CD8-positive, alpha-beta memory T cell (primary cell): ENCODE data around the gene THAP5. TPM values are rescaled to one million over a fixed set of nuclear protein-coding genes. Genes with fewer than 3 reads are reported as not detected.
"Not testable (repeated sequence)": the region's sequence is repeated elsewhere in the genome, so short reads cannot be mapped to it uniquely, and the experiment has no call there.

Source experiments
- CTCF ChIA-PET: fragments of 350-600 bp; sonication (Branson Sonifier 250); formaldehyde crosslinking; loops from one replicate; lab custom pipeline; 2021; ENCODE audit warnings: antibody characterized with exemption; lab: Charles Lee
- POLR2A ChIA-PET: fragments of 350-600 bp; sonication (Branson Sonifier 250); formaldehyde crosslinking; loops from one replicate; lab custom pipeline; 2021; ENCODE audit warnings: antibody characterized with exemption; lab: Charles Lee
- DNase-seq, 5 donors: peaks; one replicate each; pipeline versions ENCODE4 v3.0.0 to v3.0.0-alpha.2; 2020 to 2022; ENCODE audit warnings: mixed read lengths in 1 of 5
- H3K27ac ChIP-seq: one replicate; pipeline ENCODE4 v1.7.0; 2013; ENCODE audit warnings: low read depth, mild to moderate bottlenecking, low read length, moderate library complexity
- H3K27me3 ChIP-seq: 2 replicates; pipeline ENCODE4 v1.7.0; 2013; ENCODE audit warnings: low read length, mild to moderate bottlenecking; ENCODE audit not compliant: insufficient read depth, poor library complexity, severe bottlenecking
- H3K36me3 ChIP-seq: 2 replicates; pipeline ENCODE4 v1.7.0; 2013; ENCODE audit warnings: mild to moderate bottlenecking, low read length, moderate library complexity; ENCODE audit not compliant: insufficient read depth
- H3K4me1 ChIP-seq: 2 replicates; pipeline ENCODE4 v1.7.0; 2013; ENCODE audit warnings: mild to moderate bottlenecking, low read length, moderate library complexity; ENCODE audit not compliant: insufficient read depth
- H3K4me3 ChIP-seq: 2 replicates; pipeline ENCODE4 v1.7.0; 2013; ENCODE audit warnings: mild to moderate bottlenecking, low read length
- H3K9me3 ChIP-seq: 2 replicates; pipeline ENCODE4 v1.7.0; 2013; ENCODE audit warnings: mild to moderate bottlenecking, low read length
- H3K27ac Mint-ChIP-seq, 8 donors: one replicate each; pipeline ENCODE4 v1.8.0; 2020 to 2021; ENCODE audit warnings: mixed read lengths in 8 of 8, mild to moderate bottlenecking in 6 of 8, inconsistent platforms in 3 of 8, moderate library complexity in 3 of 8
- H3K27me3 Mint-ChIP-seq, 2 donors: one replicate each; pipeline ENCODE4 v1.8.0; 2020 to 2021; ENCODE audit warnings: mixed read lengths in 2 of 2, mild to moderate bottlenecking in 1 of 2, moderate library complexity in 1 of 2
- H3K36me3 Mint-ChIP-seq, 3 donors: one replicate each; pipeline ENCODE4 v1.8.0; 2020 to 2021; ENCODE audit warnings: mixed read lengths in 3 of 3, inconsistent platforms in 1 of 3, mild to moderate bottlenecking in 1 of 3
- H3K4me1 Mint-ChIP-seq, 3 donors: one replicate each; pipeline ENCODE4 v1.8.0; 2020 to 2021; ENCODE audit warnings: mixed read lengths in 3 of 3, inconsistent platforms in 1 of 3, mild to moderate bottlenecking in 1 of 3
- H3K4me3 Mint-ChIP-seq, 7 donors: one replicate each; pipeline ENCODE4 v1.8.0; 2020 to 2021; ENCODE audit warnings: mixed read lengths in 7 of 7, mild to moderate bottlenecking in 6 of 7, moderate library complexity in 4 of 7, inconsistent platforms in 2 of 7
- H3K9me3 Mint-ChIP-seq, 5 donors: one replicate each; pipeline ENCODE4 v1.8.0; 2020 to 2022; ENCODE audit warnings: mixed read lengths in 5 of 5, mild to moderate bottlenecking in 3 of 5, moderate library complexity in 2 of 5, inconsistent platforms in 1 of 5
- polyA plus RNA-seq: library from polyadenylated mRNA; unstranded; fragments of 300-500 nt; fragmentation: Illumina TruSeq; gene quantifications from one replicate; pipeline ENCODE4 v1.2.3, GENCODE V29; 2021
- total RNA-seq, 2 experiments: library from RNA; stranded (reverse); gene quantifications; one replicate each; pipeline ENCODE4 v1.2.3, GENCODE V29; 2021

The THAP5 gene
- total and polyA plus RNA-seq, 3 experiments from 2014 or later, result 27.9 to 40.9 (median 36.8) TPM

DNA sequence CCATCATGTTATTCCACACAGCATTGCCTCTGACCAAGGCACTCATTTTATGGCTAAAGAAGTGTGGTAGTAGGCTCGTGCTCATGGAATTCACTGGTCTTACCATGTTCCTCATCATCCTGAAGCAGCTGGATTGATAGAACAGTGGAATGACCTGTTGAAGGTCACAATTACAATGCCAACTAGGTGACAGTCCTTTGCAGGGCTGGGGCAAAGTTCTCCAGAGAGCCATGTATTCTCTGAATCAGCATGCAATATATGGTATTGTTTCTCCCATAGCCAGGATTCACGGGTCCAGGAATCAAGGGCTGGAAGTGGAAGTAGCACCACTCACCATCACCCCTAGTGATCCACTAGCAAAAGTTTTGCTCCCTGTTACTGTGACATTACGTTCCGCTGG, 30.8 kb downstream of the THAP5 start:
- H3K9me3 Mint-ChIP-seq, H3K27me3 ChIP-seq, H3K27ac Mint-ChIP-seq, H3K4me1 ChIP-seq, CTCF ChIA-PET, H3K36me3 ChIP-seq, H3K27ac ChIP-seq, H3K9me3 ChIP-seq, POLR2A ChIA-PET, H3K4me3 ChIP-seq, DNase-seq, H3K4me3 Mint-ChIP-seq, H3K4me1 Mint-ChIP-seq: not testable (repeated sequence)
- Mint-ChIP-seq H3K27me3 (peaks cover 7 to 34% of the 10 kb centered on the region in 2 donors), H3K36me3 (peaks cover 0 to 20% (median 0%) of the 10 kb centered on the region in 3 donors)

DNA sequence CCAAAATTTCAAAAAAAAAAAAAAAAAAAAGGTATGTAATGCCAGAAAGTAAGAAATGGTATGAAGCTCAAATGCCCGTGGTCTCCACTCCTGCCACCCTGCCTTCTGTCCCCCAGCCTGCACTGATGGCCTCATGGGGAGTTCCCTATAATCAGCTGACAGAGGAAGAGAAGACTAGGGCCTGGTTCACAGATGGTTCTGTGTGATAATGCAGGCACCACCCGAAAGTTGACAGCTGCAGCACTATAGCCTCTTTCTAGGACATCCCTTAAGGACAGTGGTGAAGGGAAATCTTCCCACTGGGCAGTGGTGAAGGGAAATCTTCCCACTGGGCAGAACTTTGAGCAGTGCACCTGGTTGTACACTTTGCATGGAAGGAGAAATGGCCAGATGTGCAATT, 31.3 kb downstream of the THAP5 start:
- peaks cover 7 to 35% of the 10 kb centered on the region in 2 donors for H3K27me3 Mint-ChIP-seq
- H3K4me3 Mint-ChIP-seq, CTCF ChIA-PET: not testable (repeated sequence)

DNA sequence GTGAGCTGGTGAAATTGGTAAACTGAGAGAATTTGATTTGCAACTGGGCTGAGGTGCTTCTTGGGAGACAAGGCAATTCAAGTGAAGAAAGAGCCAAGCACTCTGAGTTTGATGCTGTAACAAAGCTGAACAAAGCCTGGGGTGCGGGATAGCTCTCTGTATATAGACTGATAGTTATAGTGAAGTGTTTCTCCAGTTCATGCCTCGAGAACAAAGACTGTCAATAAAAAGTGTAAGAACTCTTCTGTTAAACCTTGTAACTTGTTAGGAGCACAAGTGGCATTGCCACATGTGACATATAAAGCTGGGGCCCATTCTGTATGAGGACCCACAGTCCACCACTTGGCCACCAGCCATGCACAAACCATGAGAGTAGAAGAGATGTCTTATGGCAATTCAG, 32.3 kb downstream of the THAP5 start:
- Mint-ChIP-seq H3K4me1 (no peaks in the 10 kb centered on the region), H3K27ac (no peak overlapping the region), H3K27me3 (peaks cover 8 to 40% of the 10 kb centered on the region in 2 donors), H3K9me3 (no peaks in the 10 kb centered on the region), H3K36me3 (peaks cover 0 to 20% (median 0%) of the 10 kb centered on the region in 3 donors), H3K4me3 (no peak overlapping the region)
- no peak for DNase-seq
- CTCF ChIA-PET, result no interaction called here
- H3K4me1 ChIP-seq, result no peaks in the 10 kb centered on the region
- H3K36me3 ChIP-seq, result no peaks in the 10 kb centered on the region
- H3K9me3 ChIP-seq, result no peaks in the 10 kb centered on the region
- no peaks in the 10 kb centered on the region for H3K27me3 ChIP-seq
- H3K4me3 ChIP-seq, result no peak overlapping the region
- H3K27ac ChIP-seq, result no peak overlapping the region
- POLR2A ChIA-PET, result no interaction called here

More for the DNA sequence above, 31.3 kb downstream of the THAP5 start:
- H3K4me1 Mint-ChIP-seq, H3K27ac ChIP-seq, POLR2A ChIA-PET, H3K4me1 ChIP-seq, DNase-seq, H3K9me3 ChIP-seq, H3K36me3 ChIP-seq, H3K4me3 ChIP-seq, H3K27ac Mint-ChIP-seq, H3K9me3 Mint-ChIP-seq, H3K27me3 ChIP-seq: not testable (repeated sequence)
- peaks cover 0 to 20% (median 0%) of the 10 kb centered on the region in 3 donors for H3K36me3 Mint-ChIP-seq

DNA sequence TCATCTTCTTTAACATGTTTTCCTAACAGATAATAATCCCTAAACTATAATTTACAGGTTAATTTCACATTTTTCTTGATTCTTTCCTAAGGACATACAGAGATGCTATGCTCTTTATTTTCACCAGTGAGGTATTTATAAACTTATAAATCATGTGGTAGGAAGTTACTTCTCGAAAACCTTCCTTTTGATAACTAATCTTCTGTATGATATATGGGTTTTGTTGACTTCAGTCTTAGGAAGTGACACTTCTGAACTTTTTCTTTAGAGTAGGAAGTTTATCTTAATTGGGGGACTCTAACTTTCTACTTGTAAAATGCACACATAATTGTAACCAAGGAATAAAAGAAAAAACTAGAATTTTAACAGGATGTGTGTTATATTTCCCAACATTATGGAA, 33.8 kb downstream of the THAP5 start:
- ChIA-PET CTCF (no interaction called here), POLR2A (no interaction called here)

DNA sequence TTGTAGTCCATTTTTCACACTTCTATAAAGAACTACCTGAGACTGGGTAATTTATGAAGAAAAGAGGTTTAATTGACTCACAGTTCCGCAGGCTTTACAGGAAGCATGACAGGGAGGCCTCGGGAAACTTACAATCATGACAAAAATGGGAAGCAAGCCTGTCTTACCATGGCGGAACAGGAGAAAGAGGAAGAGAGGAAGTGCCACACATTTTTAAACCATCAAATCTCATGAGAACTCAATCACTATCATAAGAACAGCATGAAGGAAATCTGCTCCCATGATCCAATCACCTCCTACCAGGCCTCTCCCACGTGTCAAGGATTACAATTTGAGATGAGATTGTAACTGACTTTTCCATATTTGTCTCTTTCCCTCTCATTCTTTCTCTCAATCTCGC, 34.2 kb downstream of the THAP5 start:
- H3K36me3 Mint-ChIP-seq, result peaks cover 0 to 20% (median 0%) of the 10 kb centered on the region in 3 donors

More for the DNA sequence above, 33.8 kb downstream of the THAP5 start:
- Mint-ChIP-seq H3K27me3 (peaks cover 8 to 44% of the 10 kb centered on the region in 2 donors), H3K4me3 (no peak overlapping the region), H3K27ac (no peak overlapping the region), H3K4me1 (no peaks in the 10 kb centered on the region), H3K9me3 (no peaks in the 10 kb centered on the region), H3K36me3 (peaks cover 0 to 20% (median 0%) of the 10 kb centered on the region in 3 donors)
- H3K9me3 ChIP-seq, result no peaks in the 10 kb centered on the region
- H3K36me3 ChIP-seq, result no peaks in the 10 kb centered on the region
- DNase-seq, result no peak
- H3K27me3 ChIP-seq, result no peaks in the 10 kb centered on the region
- no peaks in the 10 kb centered on the region for H3K4me1 ChIP-seq
- no peak overlapping the region for H3K27ac ChIP-seq
- H3K4me3 ChIP-seq, result no peak overlapping the region

DNA sequence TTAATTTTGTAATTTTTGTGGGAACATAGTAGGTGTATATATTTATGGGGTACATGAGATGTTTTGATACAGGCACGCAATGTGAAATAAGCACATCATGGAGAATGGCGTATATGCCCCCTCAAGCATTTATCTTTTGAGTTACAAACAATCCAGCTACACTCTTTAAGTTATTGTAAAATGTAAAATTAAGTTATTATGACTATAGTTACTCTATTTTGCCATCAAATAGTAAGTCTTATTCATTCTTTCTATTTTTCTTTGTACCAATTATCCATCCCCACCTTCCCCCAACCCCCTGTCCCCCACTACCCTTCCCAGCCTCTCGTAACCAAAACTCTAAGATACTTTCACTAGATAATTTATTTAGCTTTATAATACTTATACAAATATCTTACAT, 35.8 kb downstream of the THAP5 start:
- Histone ChIP-seq H3K36me3 (no peaks in the 10 kb centered on the region), H3K4me3 (no peak overlapping the region), H3K27ac (no peak overlapping the region), H3K9me3 (no peaks in the 10 kb centered on the region), H3K4me1 (no peaks in the 10 kb centered on the region), H3K27me3 (no peaks in the 10 kb centered on the region)
- H3K36me3 Mint-ChIP-seq, result peaks cover 0 to 16% (median 0%) of the 10 kb centered on the region in 3 donors
- H3K27ac Mint-ChIP-seq, result no peak overlapping the region
- H3K9me3 Mint-ChIP-seq, result no peaks in the 10 kb centered on the region
- H3K4me1 Mint-ChIP-seq, result no peaks in the 10 kb centered on the region
- no peak for DNase-seq
- CTCF ChIA-PET, result no interaction called here
- no peak overlapping the region for H3K4me3 Mint-ChIP-seq
- H3K27me3 Mint-ChIP-seq, result peaks cover 8 to 31% of the 10 kb centered on the region in 2 donors
- POLR2A ChIA-PET, result no interaction called here

More for the DNA sequence above, 34.2 kb downstream of the THAP5 start:
- no peak overlapping the region for H3K4me3 Mint-ChIP-seq
- H3K27ac Mint-ChIP-seq, result no peak overlapping the region
- H3K27ac ChIP-seq, result no peak overlapping the region
- H3K9me3 Mint-ChIP-seq, result no peaks in the 10 kb centered on the region
- DNase-seq, result no peak
- H3K4me3 ChIP-seq, result no peak overlapping the region
- no peaks in the 10 kb centered on the region for H3K9me3 ChIP-seq
- ChIA-PET CTCF (no interaction called here), POLR2A (no interaction called here)
- no peaks in the 10 kb centered on the region for H3K27me3 ChIP-seq
- H3K4me1 ChIP-seq, result no peaks in the 10 kb centered on the region
- H3K4me1 Mint-ChIP-seq, result no peaks in the 10 kb centered on the region
- H3K27me3 Mint-ChIP-seq, result peaks cover 8 to 44% of the 10 kb centered on the region in 2 donors
- no peaks in the 10 kb centered on the region for H3K36me3 ChIP-seq

DNA sequence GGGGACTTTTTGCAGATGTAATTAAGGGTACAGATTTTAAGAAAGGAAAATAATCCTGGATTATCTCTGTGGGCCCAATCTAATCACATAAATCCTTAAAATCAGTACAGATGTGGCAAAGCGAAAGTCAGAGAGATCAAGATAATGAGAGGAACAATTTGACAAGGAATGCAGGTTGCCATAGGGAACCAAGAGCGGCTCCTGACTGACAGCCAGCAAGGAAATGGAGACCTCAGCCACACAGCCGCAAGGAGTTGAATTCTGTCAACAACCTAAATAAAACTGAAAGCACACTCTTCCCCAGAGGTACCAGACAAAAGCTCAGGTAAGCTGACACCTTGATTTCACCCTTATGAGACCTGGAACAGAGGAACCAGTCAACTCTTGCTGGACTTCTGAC, 40.2 kb downstream of the THAP5 start:
- H3K4me1 ChIP-seq, result peaks cover 12% of the 10 kb centered on the region
- H3K36me3 Mint-ChIP-seq, result peaks cover 0 to 12% (median 2%) of the 10 kb centered on the region in 3 donors
- no peaks in the 10 kb centered on the region for H3K27me3 ChIP-seq
- no peaks in the 10 kb centered on the region for H3K36me3 ChIP-seq
- no peaks in the 10 kb centered on the region for H3K9me3 Mint-ChIP-seq
- H3K9me3 ChIP-seq, result no peaks in the 10 kb centered on the region
- ChIA-PET POLR2A (no interaction called here), CTCF (no interaction called here)
- H3K27me3 Mint-ChIP-seq, result peaks cover 3 to 12% of the 10 kb centered on the region in 2 donors
- no peak overlapping the region for H3K27ac Mint-ChIP-seq
- H3K27ac ChIP-seq, result no peak overlapping the region
- no peak for DNase-seq
- H3K4me3 ChIP-seq, result no peak overlapping the region
- peaks cover 16 to 21% (median 18%) of the 10 kb centered on the region in 3 donors for H3K4me1 Mint-ChIP-seq
- no peak overlapping the region for H3K4me3 Mint-ChIP-seq

DNA sequence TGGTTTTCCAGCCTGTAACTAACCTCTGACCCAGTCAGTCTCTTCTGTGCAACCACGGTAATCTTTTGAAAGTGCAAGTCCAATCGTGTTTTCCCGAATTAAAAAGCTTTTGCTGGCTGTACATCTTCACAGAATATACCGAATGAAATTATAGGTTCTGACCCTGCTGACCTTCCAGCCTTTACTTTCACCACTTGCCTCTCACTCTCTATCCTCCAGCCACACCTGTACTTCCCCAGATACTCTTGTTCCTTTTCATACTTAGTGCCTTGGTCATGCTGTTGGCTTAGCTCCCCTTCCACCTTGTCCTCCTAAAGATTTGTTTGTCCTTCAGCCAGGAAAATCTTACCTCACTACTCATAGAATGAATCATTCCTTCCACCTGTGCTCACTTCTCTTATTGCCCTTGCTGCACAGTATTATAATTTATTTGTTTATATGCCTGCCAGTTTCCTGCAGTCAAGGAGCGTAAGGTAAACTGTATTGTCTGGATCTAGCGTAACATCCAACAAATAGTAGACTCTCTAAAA, 41.3 kb downstream of the THAP5 start:
- POLR2A ChIA-PET, result no interaction called here
- Mint-ChIP-seq H3K27me3 (peaks cover 1 to 9% of the 10 kb centered on the region in 2 donors), H3K36me3 (peaks cover 0 to 12% (median 2%) of the 10 kb centered on the region in 3 donors), H3K9me3 (no peaks in the 10 kb centered on the region), H3K27ac (peak overlapping the region in 5 of 8 donors; percentile 6 to 93 (median 79)), H3K4me1 (peaks cover 27 to 32% (median 29%) of the 10 kb centered on the region in 3 donors), H3K4me3 (peak overlapping the region in 2 of 7 donors; percentile 17 to 21)
- Histone ChIP-seq H3K36me3 (no peaks in the 10 kb centered on the region), H3K4me3 (no peak overlapping the region), H3K9me3 (no peaks in the 10 kb centered on the region), H3K4me1 (peaks cover 23% of the 10 kb centered on the region), H3K27ac (no peak overlapping the region), H3K27me3 (no peaks in the 10 kb centered on the region)
- DNase-seq, result no peak
- CTCF ChIA-PET, result no interaction called here
